Epithelial cell of prostate (primary cell): Measurements from ENCODE around the gene VPS29.

ENCODE experiments used
- DNase-seq: peaks from one replicate; pipeline ENCODE4 v3.0.0-alpha.2; 2011; ENCODE audit warnings: low read depth, low spot score
- H3K27ac ChIP-seq: fragments of 450-650 bp; 2 replicates; pipeline ENCODE4 v1.5.1; 2017; ENCODE audit warnings: mild to moderate bottlenecking

Gene VPS29

DNA sequence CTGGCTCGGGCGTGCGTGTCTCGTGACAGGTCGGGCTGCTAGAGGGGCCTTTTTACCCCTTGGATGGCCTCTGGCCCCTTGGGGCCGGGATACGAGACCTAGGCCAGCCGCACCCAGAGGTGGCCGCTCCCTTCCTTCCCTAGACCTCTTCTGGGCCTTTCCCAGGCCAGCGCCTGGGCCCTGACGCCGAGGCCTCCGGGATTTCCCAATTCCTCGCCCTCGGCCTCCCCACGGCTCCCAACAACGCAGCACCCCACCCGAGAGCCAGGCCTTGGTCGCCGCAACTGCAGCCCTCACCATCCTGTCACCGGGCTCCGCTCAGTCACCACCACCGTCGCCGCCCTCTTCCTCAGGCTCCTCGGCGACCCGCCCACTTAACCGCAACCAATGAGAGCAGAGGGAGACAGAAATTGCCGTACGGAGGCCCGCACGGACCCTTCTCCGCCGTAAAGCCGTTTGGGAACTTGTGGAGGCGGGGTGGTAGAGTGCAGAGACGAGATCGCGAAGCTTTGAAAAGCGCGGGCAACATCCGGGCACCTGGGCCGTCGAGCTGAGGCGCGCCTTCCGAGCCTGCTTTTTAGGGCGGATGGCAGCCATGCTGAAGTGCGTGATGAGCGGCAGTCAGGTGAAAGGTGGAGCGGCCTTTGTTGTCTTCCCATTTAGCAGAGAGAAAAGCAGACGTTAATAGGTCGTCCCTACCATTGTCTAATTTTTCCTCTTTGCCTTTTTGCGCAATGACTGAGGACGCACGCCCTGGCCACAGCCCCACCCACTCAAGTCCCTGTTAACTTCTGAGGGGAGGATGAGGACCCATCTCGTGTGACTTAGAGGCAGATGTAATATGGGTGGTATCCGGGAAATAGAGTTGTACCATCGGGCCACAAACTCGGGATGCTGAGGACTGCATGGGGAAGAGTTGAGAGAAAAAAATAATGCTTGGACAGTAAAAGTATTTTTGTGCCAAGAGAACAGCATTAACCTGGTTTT, at the start of gene VPS29, which contains the start of gene RAD9B:
Gene VPS29 (minus strand): TSS at position 360 of the 987 bp plus-strand sequence. CDS start 60 bp downstream, at position 300.
Gene RAD9B (plus strand): TSS at position 580 of the 987 bp plus-strand sequence. CDS start 7 bp downstream, at position 587.
- DNase-seq, result peak; percentile 90
- peak within 1 kb of the TSS; percentile 95 for H3K27ac ChIP-seq

DNA sequence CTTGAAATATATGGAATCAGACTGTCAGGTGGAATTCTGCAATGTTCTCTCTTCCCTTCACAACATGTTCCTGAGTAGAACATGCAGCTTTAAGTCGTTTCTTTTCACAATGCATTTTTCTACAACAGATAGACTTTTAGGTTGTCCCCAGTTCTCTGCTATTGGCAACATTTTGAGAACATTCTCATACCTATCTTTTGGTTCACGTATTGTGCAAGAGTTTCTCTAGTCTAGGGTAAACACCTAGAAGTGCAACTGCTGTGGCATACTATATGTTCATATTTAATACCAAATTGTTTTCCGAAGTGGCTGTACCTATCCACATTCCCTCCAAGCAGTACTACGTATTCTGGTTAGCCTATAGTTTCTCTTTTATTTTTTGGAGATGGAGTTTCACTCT, 49.1 kb upstream of the VPS29 start:
- DNase-seq, result no peak
- H3K27ac ChIP-seq, result no peak overlapping the region

GRCh38 chr12:110549716-110550115, 47.8 kb upstream of the VPS29 start:
- DNase-seq, result no peak
- no peak overlapping the region for H3K27ac ChIP-seq

- DNase-seq, result no peak
- no peak overlapping the region for H3K27ac ChIP-seq
Measured at GRCh38 chr12:110548678-110549077, 46.8 kb upstream of the VPS29 start.

- DNase-seq, result no peak
- H3K27ac ChIP-seq, result peak overlapping the region; percentile 82
Measured at GRCh38 chr12:110547090-110547489, 45.2 kb upstream of the VPS29 start.

DNA sequence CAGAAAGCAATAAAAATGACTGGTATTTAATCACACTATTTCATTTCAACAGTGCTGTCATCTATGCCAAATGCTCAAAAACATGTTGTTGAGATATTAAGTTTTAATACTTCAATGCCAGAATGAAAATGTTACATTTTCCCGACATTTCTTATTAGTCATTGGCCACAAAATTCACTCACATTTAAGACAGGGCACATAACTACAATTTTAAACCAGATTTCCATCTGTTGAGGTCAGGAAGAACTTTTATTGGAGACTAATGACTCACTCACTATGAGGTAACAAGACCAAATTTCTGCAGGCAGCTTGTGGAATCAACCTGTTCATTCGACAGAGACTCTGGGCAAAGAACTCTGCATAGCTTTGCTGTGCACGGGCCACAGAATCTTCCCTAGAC, 44.4 kb upstream of the VPS29 start:
- peak overlapping the region; percentile 82 for H3K27ac ChIP-seq
- DNase-seq, result no peak

DNA sequence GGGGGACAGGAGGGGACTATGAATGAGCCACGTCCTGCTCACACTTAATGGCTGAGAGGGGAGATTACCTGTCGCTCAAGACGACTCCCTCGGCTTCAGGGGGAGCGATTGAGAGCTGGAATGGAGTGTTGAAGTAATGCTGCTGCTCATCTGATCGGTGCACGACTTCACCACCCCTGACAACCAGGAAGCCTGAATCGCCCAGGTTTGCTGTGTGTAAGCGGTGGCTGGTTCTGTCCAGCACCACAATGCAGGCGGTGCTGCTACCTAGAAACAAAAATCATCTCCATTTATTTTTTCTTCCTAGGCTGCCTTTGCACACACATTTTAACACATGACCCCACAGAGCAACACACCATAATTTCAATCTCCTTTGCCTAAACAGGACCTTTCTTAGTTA, 43.9 kb upstream of the VPS29 start:
- DNase-seq, result no peak

GRCh38 chr12:110545259-110545658, 43.3 kb upstream of the VPS29 start:
- peak overlapping the region; percentile 82 for H3K27ac ChIP-seq
- peak; percentile 99 for DNase-seq

More for the DNA sequence above, 43.9 kb upstream of the VPS29 start:
- peak overlapping the region; percentile 82 for H3K27ac ChIP-seq

DNA sequence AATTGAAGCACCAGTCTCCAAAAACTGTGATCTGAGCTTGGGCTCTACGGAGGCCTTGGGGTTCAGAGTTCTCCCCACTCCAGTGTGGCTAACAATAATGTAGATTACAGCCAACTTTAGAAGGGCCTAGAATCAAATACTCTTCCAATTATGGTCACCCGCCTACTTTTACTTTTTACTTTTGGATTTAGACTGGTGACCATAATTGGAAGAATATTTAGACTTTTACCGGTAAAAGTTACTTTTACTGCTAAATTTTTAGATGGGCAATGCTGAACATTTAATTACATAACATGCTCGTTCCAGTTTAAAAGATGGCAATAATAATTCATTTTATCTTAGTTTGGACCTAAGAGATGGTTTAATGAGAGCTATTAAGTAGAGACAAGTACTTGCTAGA, 42.1 kb upstream of the VPS29 start:
- H3K27ac ChIP-seq, result peak overlapping the region; percentile 82
- DNase-seq, result no peak

GRCh38 chr12:110543252-110543959, 41.5 kb upstream of the VPS29 start:
- no peak for DNase-seq
- peak overlapping the region; percentile 82 for H3K27ac ChIP-seq

DNA sequence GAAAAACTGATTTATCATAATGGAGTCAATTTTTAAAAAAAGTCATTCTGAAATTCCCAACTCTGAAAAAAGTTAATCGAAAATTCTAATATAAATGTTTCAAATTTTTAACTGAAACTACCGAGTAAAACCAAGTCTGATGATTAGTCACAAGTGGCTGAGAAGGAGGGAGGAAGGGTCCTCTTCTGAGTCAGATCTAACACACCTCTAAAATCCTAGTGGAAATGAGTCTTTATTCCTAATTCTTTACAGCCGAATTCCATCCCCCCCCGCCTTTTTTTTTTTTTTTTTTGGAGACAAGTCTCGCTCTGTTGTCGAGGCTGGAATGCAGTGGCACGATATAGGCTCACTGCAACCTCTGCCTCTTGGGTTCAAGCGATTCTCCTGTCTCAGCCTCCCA, 38.1 kb upstream of the VPS29 start:
- no peak for DNase-seq
- peak overlapping the region; percentile 49 for H3K27ac ChIP-seq

GRCh38 chr12:110538869-110539622, 37.1 kb upstream of the VPS29 start:
- no peak for DNase-seq
- H3K27ac ChIP-seq, result peak overlapping the region; percentile 49

GRCh38 chr12:110537605-110538409, 35.9 kb upstream of the VPS29 start:
- peak overlapping the region; percentile 49 for H3K27ac ChIP-seq
- DNase-seq, result peak; percentile 65

- DNase-seq, result no peak
- H3K27ac ChIP-seq, result peak overlapping the region; percentile 49
Measured at GRCh38 chr12:110536834-110537604, 35.1 kb upstream of the VPS29 start.

DNA sequence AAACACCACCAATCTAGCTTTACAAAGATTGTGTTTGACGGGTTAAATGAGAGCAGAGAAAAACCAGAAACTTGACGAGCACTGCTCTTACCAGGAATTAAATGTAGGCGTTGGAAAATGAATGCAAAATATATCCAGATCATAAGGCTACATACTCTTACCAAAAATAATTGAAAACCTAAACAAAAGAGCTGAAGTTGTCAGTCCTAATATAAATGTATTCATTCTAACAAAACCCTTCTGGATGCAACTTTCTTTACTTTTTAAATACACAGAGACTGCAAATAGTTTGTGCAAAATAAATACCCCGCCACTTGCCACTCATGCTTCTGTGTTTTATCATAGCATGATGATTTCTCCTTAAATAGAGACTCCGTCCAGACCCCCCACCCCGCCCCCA, 32.9 kb upstream of the VPS29 start:
- DNase-seq, result no peak
- H3K27ac ChIP-seq, result no peak overlapping the region

- DNase-seq, result no peak
- H3K27ac ChIP-seq, result no peak overlapping the region
Measured at GRCh38 chr12:110533607-110534006, 31.7 kb upstream of the VPS29 start.

DNA sequence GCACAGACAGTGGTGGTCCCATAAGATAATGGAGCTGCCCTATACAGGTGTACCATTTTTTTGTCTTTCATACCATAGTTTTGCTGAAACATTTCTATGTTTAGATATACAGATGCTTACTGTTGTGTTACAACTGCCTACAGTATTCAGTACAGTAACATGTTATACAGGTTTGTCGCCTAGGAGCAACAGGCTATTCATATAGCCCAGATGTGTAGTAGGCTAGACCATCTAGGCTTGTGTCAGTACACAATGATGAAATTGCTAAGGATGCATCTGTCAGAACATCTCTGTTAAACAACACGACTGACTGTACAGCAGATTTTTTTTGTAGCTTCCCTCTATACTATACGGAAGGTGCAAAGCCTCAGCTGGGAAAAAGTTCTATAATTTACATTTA, 30.7 kb upstream of the VPS29 start:
- DNase-seq, result no peak
- H3K27ac ChIP-seq, result no peak overlapping the region

GRCh38 chr12:110531741-110532333, 29.9 kb upstream of the VPS29 start:
- H3K27ac ChIP-seq, result no peak overlapping the region
- no peak for DNase-seq
